ENCODE results near the gene CST5.
"Not testable (repeated sequence)": the region's sequence is repeated elsewhere in the genome, so short reads cannot be mapped to it uniquely, and the experiment has no call there.

Gene CST5

DNA sequence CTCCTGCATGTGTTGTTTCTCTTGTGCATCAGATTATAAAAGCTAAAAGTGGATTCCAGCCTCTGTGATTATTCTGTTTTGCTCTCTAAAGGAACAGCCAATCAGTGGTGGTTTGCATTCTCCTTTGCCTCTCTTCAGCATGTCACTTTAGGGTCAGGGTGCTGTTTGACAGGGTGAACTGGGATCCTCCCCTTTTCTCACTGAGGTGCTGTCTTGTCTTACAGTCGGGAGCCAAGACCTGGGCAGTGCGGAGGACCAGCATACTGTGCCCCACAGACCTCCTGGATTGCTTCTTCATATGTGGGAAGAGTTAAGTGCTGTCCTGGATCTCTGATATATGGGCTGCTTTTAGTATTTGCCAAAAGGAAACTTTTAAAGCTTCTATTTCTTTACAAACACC, 37.9 kb downstream of the CST5 start:
- DNase-seq (ENCODE audit: low read depth): no peak

DNA sequence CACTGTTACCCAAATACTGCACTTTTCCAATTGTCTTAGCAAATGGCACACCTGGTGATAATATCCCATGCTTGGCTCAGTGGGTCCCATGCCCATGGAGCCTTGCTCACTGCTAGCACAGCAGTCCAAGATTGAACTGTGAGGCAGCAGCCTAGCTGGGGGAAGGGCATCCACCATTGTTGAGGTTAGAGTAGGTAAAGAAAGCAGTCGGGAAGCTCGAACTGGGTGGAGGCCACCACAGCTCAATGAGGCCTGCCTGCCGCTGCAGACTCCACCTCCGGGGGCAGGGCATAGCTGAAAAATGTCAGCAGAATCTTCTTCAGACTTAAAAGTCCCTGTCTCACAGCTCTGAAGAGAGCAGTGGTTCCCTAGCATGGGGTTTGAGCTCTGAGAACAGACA, 43.8 kb downstream of the CST5 start:
- no peak for DNase-seq (ENCODE audit: low read depth)

DNA sequence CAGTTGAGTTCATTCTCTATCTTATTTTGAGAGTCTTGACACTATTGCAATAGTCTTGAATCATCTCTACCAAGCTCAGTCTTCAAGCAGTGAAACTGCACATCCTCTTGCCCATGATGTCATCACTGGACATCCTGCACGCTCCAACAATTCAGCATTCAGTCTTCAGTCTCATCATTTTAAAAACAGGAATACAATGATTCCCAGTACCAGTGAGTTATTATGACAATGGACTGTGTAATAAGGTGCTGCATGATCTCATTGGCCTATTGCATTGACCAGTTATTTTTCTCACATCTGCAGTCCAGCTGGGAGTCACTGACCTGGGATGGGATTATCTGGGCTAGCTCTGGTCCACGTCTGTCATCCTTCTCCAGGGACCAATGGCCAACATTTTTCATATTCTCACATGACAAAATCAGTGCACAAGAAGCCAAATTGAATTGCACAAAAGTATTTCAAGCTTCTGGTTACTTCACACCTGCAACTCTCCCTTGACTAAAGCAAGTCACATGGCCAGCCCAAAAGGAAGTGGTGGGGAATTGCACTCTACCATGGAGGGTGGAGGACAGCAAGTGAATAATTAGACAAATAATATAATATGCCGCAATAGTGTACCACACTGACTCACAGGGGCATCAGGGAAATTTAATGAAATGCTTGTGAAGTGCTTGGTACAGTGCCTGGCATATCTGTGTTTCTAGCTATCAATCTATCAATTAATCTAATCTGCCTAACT, 46.6 kb downstream of the CST5 start:
- no peak for DNase-seq (ENCODE audit: low read depth)

DNA sequence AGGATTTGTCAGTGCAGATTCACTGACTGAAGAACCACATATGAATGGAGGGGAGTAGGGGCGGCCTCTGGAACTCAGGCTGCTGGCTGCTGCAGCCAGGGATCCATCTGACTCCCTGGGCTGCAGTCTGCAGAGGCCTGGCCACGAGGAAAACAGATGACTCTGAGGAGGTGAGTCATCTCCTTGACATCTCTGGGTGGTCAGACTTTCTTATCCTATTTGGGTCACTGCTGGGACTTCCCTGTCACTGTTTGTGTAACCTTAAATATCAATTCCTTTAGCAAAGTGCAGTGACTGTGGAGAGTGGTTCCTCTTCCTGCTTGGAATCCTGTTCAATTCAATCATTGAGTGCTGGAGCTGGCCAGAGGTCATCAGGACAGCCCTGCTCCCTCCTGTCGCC, 47.6 kb downstream of the CST5 start:
- DNase-seq (ENCODE audit: low read depth): not testable (repeated sequence)

DNA sequence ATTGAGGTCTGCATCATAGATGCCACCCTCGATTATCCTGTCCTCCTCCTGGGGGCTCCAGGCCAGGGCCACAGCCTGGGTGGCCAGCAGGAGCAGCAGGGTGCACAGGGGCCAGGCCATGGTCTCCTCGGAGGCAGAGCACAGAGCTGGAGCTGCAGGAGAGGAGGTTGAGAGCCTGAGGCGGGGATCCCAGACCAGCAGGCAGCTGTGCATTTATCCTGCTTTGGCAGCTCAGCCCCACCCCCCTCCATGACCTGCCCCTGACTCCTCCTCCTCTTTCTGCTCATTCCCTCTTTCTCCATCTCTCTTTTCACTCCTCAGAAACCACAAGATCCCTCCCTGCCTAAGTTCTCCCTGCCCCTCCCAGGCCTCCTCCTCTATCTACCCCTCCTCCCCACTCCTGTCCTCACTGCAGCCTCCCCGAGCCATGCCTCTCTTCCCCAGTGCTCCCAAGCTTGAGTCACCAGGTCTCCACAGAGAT, 53.0 kb downstream of the CST5 start, which contains the start of gene CST2:
TSS of gene CST2 (minus strand) at position 189 of the 481 bp plus-strand sequence. CDS start at position 120, 69 bp downstream.
- DNase-seq (ENCODE audit: low read depth): no peak
